Liver (tissue), 9 donors: ENCODE results near the gene SLC51B. TPM values are rescaled to one million over a fixed set of nuclear protein-coding genes. Genes with fewer than 3 reads are reported as not detected.
A peak's percentile ranks its signal among the peaks of the same experiment; 100 is the strongest.

Experiments used
- DNase-seq: peaks from one replicate; pipeline ENCODE4 v3.0.0-alpha.2; 2017; ENCODE audit warnings: low spot score
- H3K27ac ChIP-seq, 2 donors: one replicate each; pipeline ENCODE4 v1.7.0; 2013; ENCODE audit warnings: inconsistent platforms in 2 of 2, low read length in 2 of 2, control low read depth in 1 of 2, low read depth in 1 of 2, mild to moderate bottlenecking in 1 of 2
- H3K27me3 ChIP-seq, 4 donors: one replicate each; pipeline versions ENCODE4 v1.6.1 to v1.7.0; 2013; ENCODE audit warnings: low read length in 3 of 4, inconsistent platforms in 1 of 4, mild to moderate bottlenecking in 1 of 4, moderate library complexity in 1 of 4; ENCODE audit not compliant: control insufficient read depth in 4 of 4, insufficient read depth in 4 of 4
- H3K36me3 ChIP-seq, 4 donors: one replicate each; pipeline versions ENCODE4 v1.6.1 to v1.7.0; 2013; ENCODE audit warnings: low read length in 3 of 4, mild to moderate bottlenecking in 3 of 4, low read depth in 1 of 4, moderate library complexity in 1 of 4; ENCODE audit not compliant: control insufficient read depth in 4 of 4, insufficient read depth in 3 of 4
- H3K4me1 ChIP-seq, 4 donors: one replicate each; pipeline versions ENCODE4 v1.6.1 to v1.7.0; 2013; ENCODE audit warnings: low read length in 3 of 4, mild to moderate bottlenecking in 3 of 4, moderate library complexity in 1 of 4; ENCODE audit not compliant: control insufficient read depth in 4 of 4, insufficient read depth in 4 of 4
- H3K4me3 ChIP-seq, 3 donors: one replicate each; pipeline versions ENCODE4 v1.6.1 to v1.7.0; 2013; ENCODE audit warnings: low read length in 3 of 3, control low read depth in 1 of 3, low read depth in 1 of 3, mild to moderate bottlenecking in 1 of 3
- H3K9ac ChIP-seq, 2 donors: one replicate each; pipeline ENCODE4 v1.7.0; 2013; ENCODE audit warnings: low read length in 2 of 2, mild to moderate bottlenecking in 2 of 2, moderate library complexity in 2 of 2, control low read depth in 1 of 2, low read depth in 1 of 2
- H3K9me3 ChIP-seq, 4 donors: one replicate each; pipeline versions ENCODE4 v1.6.1 to v1.7.0; 2013; ENCODE audit warnings: low read length in 3 of 4; ENCODE audit not compliant: control insufficient read depth in 4 of 4
- EGR1 ChIP-seq, 2 donors: IDR thresholded peaks; 2 replicates each; pipeline ENCODE4 v1.6.1; 2016 to 2018; ENCODE audit warnings: antibody characterized with exemption in 2 of 2, low read depth in 2 of 2
- FOXA1 ChIP-seq: IDR thresholded peaks from 2 replicates; pipeline ENCODE4 v1.6.1; 2016; ENCODE audit warnings: antibody characterized with exemption
- HNF4A ChIP-seq, 2 donors: conservative IDR thresholded peaks; 2 replicates each; pipeline ENCODE4 v1.6.1; 2016; ENCODE audit warnings: antibody characterized with exemption in 2 of 2, mild to moderate bottlenecking in 2 of 2
- JUND ChIP-seq, 2 donors: IDR thresholded peaks; 2 replicates each; pipeline ENCODE4 v1.6.1; 2016; ENCODE audit warnings: antibody characterized with exemption in 2 of 2
- NR2F2 ChIP-seq: IDR thresholded peaks from 2 replicates; pipeline ENCODE4 v1.6.1; 2016; ENCODE audit warnings: antibody characterized with exemption
- RAD21 ChIP-seq, 2 donors: IDR thresholded peaks; 2 replicates each; pipeline ENCODE4 v1.6.1; 2016; ENCODE audit warnings: antibody characterized with exemption in 2 of 2, mild to moderate bottlenecking in 2 of 2
- TAF1 ChIP-seq: conservative IDR thresholded peaks from 2 replicates; pipeline ENCODE4 v1.6.1; 2016; ENCODE audit warnings: antibody characterized with exemption, mild to moderate bottlenecking
- YY1 ChIP-seq: IDR thresholded peaks from 2 replicates; pipeline ENCODE4 v1.6.1; 2016; ENCODE audit warnings: antibody characterized with exemption, mild to moderate bottlenecking
- WGBS: extraction: QIAGEN DNeasy Blood & Tissue Kit; methylation state at CpG from one replicate; pipeline ENCODE4 v1.1.7; 2013; 5-methylcytosine and 5-hydroxymethylcytosine counted together
- polyA plus RNA-seq, 2 donors: library from polyadenylated mRNA; stranded (reverse) in 1 of 2; unstranded in 1 of 2; fragments of 200-250 nt in 1 of 2; fragments of >200 nt in 1 of 2; fragmentation: Nextera tagmentation in 1 of 2; extraction: Ambion mirVana in 1 of 2; gene quantifications; one replicate each; pipeline versions ENCODE4 v1.2.1 to v1.2.3, GENCODE V29; 2013 to 2015
- total RNA-seq, 2 donors: library from RNA; depleted of rRNA; stranded (reverse); fragments of >200 nt; gene quantifications; one replicate each; pipeline ENCODE4 v1.2.3, GENCODE V29; 2014
- TF ChIP-seq, protein P1 (sequence below): fragments of 150-350 bp; IDR thresholded peaks from 2 replicates; pipeline ENCODE4 v1.5.1; 2017; ENCODE audit warnings: improper control_type of control experiment, low read depth, low read length; ENCODE audit not compliant: missing input control
- TF ChIP-seq, protein P2 (sequence below): IDR thresholded peaks from 2 replicates; pipeline ENCODE4 v1.6.1; 2016; ENCODE audit warnings: antibody characterized with exemption
- TF ChIP-seq, protein P3 (sequence below): IDR thresholded peaks from 2 replicates; pipeline ENCODE4 v1.6.1; 2016; ENCODE audit warnings: antibody characterized with exemption
- TF ChIP-seq, protein P4 (sequence below): IDR thresholded peaks from 2 replicates; pipeline ENCODE4 v1.6.1; 2016; ENCODE audit warnings: antibody characterized with exemption
- donor health status: healthy.
- donor health status: healthy.
- donor health status: healthy.
- donor health status: healthy.
- donor health status: healthy.

The SLC51B gene
- total and polyA plus RNA-seq, 4 donors = 0.25 to 2.1 (median 1.1) TPM

DNA sequence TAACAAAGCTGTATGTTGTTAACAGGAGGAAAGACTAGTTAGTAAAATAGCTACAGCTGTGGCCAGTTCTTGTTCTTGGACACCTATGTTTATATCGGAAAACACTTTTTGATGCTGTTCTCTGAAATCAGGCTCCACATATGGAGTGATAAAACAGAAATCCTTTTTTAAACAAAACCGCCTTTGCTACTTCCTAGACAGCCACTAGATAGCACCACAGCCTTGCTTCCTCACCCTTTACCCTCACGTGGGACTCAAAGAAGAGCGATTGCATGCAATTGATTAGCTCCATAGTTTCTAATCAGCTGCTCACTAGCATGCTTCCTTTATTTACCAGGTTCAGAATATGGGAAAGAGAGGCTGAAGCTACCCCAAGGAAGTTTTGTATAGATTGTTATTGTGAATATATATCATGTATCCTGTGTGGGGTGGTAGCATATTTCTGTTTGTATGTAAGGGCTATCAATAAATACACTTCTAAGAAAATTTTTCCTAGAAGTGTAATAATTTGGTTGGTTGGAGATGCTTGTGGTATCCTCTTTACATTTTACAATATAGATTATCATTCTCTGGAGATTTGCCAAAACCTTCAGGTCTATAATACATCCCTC, 11.4 kb upstream of the SLC51B start:
- Histone ChIP-seq H3K36me3 (no peaks in the 10 kb centered on the region), H3K4me3 (no peak overlapping the region), H3K27ac (peak overlapping the region; percentile 29 to 55), H3K4me1 (peaks cover 0 to 21% (median 16%) of the 10 kb centered on the region in 4 donors), H3K27me3 (no peaks in the 10 kb centered on the region), H3K9me3 (no peaks in the 10 kb centered on the region), H3K9ac (peak overlapping the region in 1 of 2 donors; percentile 72)
- DNase-seq = no peak
- TF ChIP-seq, protein P1, sequence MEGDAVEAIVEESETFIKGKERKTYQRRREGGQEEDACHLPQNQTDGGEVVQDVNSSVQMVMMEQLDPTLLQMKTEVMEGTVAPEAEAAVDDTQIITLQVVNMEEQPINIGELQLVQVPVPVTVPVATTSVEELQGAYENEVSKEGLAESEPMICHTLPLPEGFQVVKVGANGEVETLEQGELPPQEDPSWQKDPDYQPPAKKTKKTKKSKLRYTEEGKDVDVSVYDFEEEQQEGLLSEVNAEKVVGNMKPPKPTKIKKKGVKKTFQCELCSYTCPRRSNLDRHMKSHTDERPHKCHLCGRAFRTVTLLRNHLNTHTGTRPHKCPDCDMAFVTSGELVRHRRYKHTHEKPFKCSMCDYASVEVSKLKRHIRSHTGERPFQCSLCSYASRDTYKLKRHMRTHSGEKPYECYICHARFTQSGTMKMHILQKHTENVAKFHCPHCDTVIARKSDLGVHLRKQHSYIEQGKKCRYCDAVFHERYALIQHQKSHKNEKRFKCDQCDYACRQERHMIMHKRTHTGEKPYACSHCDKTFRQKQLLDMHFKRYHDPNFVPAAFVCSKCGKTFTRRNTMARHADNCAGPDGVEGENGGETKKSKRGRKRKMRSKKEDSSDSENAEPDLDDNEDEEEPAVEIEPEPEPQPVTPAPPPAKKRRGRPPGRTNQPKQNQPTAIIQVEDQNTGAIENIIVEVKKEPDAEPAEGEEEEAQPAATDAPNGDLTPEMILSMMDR = peak; percentile 65
- TF ChIP-seq TAF1 (no peak), HNF4A (conservative IDR thresholded peaks at IDR 0.05) (no peak), FOXA1 (no peak), YY1 (no peak), RAD21 (IDR thresholded peaks at IDR 0.05) (peak; percentile 86 to 90), JUND (IDR thresholded peaks at IDR 0.05) (no peak)
- TF ChIP-seq, protein P2, sequence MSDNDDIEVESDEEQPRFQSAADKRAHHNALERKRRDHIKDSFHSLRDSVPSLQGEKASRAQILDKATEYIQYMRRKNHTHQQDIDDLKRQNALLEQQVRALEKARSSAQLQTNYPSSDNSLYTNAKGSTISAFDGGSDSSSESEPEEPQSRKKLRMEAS = peak; percentile 21
- TF ChIP-seq, protein P3, sequence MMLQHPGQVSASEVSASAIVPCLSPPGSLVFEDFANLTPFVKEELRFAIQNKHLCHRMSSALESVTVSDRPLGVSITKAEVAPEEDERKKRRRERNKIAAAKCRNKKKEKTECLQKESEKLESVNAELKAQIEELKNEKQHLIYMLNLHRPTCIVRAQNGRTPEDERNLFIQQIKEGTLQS = no peak
- 5% methylated on average over 4 of the region's 4 CpGs for WGBS

DNA sequence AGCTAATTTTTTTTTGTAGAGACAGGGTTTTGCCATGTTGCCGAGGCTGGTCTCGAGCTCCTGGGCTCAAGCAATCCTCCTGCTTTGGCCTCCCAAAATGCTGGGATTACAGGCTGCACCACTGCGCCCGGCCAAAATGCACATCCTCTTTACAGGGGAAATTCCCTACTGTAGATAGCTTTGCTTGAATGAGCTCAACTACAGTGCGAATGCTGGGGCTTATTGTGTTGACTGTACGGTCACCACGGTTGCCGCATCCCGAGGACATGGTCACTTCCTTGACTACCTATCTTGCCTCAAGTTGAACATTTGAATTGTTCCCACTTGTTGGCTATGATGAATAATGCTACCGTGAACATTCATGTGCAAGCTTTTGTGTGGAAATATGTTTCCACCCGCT, 10.5 kb upstream of the SLC51B start:
- Histone ChIP-seq H3K36me3 (no peaks in the 10 kb centered on the region), H3K4me1 (peaks cover 0 to 18% (median 15%) of the 10 kb centered on the region in 4 donors), H3K9ac (no peak overlapping the region), H3K9me3 (no peaks in the 10 kb centered on the region), H3K4me3 (no peak overlapping the region), H3K27ac (no peak overlapping the region), H3K27me3 (no peaks in the 10 kb centered on the region)
- TF ChIP-seq EGR1 (IDR thresholded peaks at IDR 0.05; ENCODE audit: low read depth in 2 of 2) (no peak), FOXA1 (no peak), RAD21 (IDR thresholded peaks at IDR 0.05) (no peak), YY1 (no peak), JUND (IDR thresholded peaks at IDR 0.05) (no peak), NR2F2 (no peak)
- TF ChIP-seq, protein P3 = no peak
- TF ChIP-seq, protein P4, sequence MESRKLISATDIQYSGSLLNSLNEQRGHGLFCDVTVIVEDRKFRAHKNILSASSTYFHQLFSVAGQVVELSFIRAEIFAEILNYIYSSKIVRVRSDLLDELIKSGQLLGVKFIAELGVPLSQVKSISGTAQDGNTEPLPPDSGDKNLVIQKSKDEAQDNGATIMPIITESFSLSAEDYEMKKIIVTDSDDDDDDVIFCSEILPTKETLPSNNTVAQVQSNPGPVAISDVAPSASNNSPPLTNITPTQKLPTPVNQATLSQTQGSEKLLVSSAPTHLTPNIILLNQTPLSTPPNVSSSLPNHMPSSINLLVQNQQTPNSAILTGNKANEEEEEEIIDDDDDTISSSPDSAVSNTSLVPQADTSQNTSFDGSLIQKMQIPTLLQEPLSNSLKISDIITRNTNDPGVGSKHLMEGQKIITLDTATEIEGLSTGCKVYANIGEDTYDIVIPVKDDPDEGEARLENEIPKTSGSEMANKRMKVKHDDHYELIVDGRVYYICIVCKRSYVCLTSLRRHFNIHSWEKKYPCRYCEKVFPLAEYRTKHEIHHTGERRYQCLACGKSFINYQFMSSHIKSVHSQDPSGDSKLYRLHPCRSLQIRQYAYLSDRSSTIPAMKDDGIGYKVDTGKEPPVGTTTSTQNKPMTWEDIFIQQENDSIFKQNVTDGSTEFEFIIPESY = no peak
- DNase-seq = no peak
- WGBS = 95% methylated on average over 11 of the region's 11 CpGs

DNA sequence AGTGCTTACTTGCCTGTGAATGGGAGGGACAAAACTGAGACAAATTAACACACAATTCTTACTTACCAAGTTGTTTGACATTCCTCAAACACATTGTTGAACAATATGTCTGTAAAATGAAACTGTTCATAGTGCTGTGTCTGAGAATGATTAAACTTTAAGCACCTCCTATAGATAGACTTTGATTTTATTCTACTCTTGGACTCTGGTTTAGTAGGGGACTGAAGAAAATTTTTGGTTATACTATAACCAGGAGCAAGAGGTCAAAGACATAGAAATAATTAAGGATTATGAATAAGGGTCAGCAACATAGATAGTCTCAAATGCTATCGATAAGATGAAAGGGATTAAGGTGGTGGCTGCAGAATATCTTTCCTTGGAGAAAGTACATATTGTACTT, 7.9 kb upstream of the SLC51B start:
- WGBS = 75% methylated on average over 1 of the region's 1 CpG
- TF ChIP-seq JUND (IDR thresholded peaks at IDR 0.05) = no peak
- Histone ChIP-seq H3K4me1 (peaks cover 0 to 18% (median 15%) of the 10 kb centered on the region in 4 donors), H3K9ac (no peak overlapping the region), H3K27ac (no peak overlapping the region), H3K27me3 (no peaks in the 10 kb centered on the region), H3K4me3 (no peak overlapping the region), H3K36me3 (no peaks in the 10 kb centered on the region), H3K9me3 (no peaks in the 10 kb centered on the region)
- DNase-seq = no peak
